Measurements from ENCODE around the gene STAC. TPM values are rescaled to one million over a fixed set of nuclear protein-coding genes. Genes with fewer than 3 reads are reported as not detected.
"Not testable (repeated sequence)": the region's sequence is repeated elsewhere in the genome, so short reads cannot be mapped to it uniquely, and the experiment has no call there.

The STAC gene
- total RNA-seq, 1 donor from 2014 or later, result 12.6 TPM

DNA sequence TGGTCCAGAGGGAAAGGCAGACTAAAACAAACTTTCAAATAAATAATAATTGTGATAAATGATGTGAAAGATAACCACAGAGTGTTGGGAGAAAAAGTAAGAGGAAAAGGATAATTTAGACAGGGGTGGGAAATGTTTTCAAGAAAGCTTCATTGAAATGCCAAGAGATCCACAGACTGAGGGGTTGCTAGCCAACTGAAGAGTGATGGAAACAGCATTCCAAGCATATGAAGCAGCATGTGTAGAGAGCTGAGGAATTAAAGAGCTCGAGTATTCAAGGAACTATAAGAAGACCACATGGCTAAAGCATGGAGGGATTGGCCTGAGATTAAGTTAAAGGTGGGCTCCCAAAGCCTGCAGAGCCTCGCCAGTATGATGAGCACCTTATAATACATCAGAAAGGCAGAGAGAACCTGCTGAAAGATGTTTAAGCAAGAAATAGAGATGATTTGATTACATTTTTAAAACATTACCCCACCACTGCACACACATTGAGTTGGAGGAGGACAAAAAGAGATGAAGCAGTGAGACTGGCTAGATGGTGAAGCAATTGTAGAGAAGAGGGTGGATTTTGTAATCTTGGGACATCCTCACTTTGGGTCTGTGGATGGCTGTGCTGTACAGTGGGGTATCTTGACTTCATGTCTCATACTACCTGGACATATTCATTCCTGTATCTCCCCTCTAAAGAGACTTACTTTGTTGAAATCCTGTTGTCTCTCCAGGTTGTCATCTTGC is 100.8 kb downstream of the STAC start:
- peak; percentile 11 for DNase-seq

DNA sequence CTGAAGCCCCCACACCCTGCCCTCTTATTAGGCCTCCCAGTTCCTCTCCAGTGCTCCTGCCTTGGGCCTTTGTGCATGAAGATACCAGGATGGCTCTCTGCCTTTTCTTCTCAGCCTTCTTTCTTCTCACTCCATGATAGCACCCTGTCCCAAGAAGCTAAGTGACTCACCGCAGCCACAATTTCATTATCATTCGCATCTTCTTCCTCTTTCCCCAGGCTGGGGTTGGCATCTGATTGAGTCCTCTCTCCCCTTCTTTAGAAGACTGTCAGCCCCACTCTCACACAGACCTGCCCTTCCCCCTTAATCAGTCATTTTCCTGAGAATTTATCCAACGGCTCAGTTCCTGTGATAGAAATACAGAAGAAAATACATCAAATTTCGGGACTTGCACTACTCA is 102.0 kb downstream of the STAC start:
- DNase-seq, result no peak

DNA sequence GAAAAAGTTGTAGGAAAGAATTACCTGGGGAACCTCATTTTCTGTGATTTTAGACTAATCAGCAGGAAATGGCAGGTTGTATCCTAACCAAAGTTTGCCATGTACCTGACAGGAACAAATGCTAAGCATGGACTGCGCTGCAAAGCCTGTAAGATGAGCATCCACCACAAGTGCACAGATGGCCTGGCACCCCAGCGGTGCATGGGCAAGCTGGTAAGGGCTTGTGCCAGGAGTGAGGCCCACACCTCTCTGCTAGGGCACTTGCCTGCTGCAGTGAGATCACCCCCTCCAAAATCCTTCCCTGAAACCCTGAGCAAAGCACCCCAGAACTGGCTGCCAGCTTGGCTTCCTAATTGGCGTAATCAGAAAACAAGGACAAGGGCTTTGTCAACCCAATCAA is 102.6 kb downstream of the STAC start:
- DNase-seq, result no peak

DNA sequence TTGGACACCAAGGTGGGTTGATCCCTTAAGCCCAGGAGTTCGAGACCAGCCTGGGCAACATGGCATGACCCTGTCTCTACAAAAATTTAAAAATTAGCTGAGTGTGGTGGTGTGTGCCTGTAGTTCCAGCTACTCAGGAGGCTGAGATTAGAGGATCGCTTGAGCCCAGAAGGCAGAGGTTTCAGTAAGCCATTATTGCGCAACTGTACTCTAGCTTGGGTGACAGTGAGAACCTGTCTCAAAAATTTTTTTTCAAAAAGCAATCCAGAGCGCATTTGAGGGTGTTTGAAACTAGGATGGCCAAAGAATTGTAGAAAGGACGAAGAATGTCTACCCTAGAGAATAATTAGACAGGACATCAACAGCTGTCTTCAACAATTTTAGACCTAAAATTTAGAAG is 103.4 kb downstream of the STAC start:
- no peak for DNase-seq

DNA sequence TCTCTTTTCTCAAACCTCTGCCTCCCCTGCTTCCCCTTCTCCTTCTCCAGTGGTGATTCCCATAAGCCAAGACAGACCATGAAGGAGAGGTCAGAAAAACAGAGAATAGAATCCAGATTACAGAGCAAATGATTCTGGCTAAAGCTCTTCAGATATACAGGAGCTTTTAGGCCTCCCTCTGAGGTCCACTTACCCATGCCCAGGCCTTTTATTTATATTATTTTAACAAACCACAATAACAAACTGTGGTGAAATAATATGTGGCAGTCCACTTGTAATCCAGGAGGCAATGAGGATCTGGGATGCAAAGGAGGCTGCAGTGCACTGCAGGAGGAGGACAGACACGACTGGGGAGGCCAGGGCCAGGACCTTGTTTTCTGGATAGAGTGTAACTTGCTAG is 104.1 kb downstream of the STAC start:
- no peak for DNase-seq

DNA sequence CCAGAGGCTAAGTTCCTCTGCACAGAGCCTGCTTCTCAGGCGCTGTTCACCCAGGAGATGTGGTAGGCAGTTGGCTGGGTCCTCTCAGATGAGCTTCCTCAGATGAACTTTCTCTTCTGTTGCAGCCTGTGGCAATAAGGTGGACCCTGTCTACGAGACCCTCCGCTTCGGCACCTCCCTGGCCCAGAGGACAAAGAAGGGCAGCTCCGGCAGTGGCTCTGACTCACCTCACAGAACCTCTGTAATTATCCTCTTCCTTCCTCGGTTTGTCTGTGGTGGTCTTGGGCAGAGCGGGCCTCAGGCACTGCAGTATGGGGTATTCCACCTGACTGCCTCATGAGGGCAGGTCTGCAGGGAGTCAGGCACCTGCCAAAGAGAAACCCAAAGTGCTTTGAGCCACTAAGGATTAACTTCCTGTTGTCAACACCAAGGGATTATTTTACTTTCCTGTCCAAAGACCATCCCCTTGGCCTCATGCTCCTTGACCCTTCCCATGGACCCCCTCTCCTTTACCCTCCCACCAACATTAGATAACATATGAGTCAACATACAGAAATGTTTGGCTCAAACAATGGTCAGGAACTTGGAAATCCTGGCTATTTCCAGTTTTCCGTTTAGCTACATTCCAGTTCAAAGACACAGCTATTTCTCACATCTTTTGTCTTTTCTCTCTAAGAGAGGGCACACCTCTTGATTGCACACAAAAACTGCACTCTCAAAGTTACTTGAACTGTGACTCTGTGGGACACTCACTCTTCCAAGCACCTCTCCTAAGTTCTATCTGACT is 105.9 kb downstream of the STAC start:
- DNase-seq, result no peak

DNA sequence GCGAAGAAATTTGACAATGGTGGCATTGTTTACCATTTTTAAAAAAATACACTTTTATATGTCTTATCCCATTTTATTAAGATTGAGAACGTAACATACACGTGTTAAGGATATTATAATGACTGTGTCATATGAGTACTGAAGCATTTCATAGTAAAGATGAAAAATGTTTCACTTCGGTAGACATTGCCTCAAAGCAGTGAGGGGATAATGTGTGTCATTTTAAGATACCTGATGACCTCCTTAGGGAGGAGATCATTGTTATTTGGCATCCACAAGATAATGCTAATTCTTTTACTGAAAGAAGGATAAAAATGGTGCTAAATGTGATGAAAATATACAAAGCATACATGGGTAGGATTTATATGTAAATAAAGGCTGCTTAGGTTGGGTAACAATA is 107.3 kb downstream of the STAC start:
- DNase-seq, result no peak

DNA sequence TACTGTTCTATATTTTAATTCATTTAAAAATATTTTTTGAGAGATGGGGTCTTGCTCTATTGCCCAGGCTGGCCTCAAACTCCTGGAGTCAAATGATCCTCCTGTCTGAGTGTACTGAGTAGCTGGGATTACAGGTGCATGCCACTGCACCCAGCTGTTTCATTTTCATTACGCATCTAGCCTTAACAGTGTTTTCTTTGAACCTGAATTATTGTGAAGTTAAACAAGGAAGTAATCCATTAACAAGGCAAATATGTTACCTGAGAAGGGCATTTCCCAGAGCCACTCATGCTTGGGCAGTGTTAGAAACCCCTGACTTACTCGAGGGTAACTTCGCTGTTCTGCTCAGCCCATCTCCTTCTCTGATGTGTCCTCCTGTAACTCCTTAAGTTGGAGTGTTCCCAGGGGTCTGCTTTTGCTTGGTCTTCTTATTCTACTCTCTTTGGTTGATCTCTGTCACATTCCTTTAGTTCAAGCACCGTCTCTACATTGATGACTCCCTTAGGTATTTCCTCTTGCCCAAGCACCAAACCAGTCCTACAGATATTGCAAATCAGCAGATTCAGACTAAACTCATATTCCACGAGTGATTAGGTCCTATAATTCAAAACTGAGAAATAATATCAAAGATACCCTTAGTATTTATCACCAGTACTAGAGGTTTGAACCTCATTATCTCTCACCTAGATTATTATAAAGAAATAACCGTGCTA is 107.9 kb downstream of the STAC start:
- DNase-seq, result no peak

DNA sequence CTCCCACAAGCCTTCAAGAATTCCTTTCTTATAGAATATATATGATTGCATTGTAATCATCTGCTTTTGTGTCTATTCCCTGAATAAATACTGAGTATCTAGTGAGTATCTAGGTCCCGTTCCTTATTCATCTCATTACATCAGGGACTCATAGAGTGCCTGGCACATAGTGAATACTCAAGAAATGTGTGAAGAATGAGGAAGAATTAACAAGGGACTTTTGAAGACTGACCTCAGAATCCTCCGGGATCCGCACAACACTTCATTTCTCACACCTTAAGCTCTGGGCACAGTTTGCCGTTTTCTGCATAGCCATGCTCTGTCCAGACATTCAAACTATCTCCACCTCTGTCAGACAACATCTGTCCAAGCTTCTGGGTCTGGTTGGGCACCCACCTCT is 108.8 kb downstream of the STAC start:
- no peak for DNase-seq

DNA sequence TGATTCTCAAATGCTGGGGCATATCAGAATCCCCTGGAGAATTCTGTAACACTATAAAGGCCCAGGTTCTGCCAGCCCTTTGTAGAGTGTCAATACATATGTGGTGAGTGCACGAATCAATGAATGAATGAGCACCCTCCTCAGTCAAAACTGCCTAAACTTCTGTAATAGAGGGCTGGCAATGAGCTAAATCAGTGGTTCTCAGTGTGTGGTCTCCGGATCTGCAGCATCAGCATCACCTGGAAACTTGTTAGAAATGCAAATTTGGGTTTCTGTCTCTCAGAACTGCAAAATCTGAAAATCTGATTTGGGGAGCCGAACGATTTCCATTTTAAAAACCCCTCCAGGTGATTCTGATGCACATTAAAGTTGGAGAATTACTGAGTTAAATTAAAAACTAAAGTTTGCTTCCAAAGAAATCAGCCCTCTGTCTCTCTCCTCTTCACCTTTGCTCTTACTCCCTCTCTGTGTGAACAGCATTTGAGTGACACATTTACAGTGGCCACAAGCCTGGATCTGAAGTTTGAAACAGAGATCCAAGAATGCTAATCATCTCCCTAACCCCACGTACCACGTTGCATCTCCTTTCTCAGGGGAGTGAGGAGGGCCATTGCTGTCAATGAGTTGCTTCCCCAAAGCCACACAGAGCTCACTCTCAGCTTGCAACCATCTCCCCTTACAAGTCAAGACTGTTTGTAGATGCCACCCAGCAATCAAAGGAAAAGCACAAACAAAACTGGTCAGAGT is 109.5 kb downstream of the STAC start:
- DNase-seq, result no peak

DNA sequence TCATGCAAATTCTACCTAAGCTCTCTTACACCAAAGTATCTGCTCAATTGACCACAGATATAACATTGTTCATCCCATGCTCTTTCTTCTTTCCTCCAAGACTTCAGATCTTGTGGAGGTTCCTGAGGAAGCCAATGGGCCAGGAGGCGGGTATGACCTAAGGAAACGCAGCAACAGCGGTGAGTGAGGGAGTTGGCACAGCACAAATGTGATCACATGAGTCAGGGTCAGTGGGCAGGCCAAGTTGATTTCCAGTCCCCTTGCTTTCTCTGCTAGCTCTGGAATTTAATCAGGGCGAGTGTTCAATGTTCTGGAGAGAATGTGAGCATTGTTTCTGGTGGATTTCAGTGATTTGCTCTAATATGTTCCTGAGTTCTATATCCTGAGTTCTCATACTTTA is 112.7 kb downstream of the STAC start:
- no peak for DNase-seq

DNA sequence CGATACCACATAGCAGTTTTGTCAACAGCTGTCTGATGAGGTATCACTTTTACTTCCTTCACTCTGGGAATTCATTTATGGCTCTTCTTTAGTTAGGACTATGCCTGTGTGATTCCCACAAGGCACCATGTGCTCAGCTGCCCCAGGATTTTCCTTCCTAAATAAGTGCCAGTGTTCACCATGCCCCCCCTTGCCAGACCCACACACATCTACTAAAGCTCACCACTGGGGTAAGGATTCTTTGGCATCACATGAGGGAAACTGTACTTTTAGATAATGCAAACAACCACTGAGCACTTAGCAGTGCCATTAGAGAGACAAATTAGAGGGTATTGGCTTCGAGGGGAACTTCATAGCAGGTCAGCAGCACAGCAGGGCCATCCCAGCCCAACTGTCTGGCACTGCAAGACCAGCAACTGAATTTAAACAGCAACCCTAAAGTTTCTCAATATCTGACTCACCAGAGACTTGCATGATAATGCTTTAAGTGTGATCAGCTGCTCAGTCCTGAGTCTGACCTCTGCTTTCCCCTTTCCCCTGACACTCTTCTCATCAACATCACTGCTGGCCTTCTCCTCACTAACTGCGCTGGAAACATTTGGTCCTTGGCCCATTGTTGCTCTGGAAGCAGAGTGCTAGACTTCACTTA is 114.3 kb downstream of the STAC start:
- peak; percentile 17 for DNase-seq

DNA sequence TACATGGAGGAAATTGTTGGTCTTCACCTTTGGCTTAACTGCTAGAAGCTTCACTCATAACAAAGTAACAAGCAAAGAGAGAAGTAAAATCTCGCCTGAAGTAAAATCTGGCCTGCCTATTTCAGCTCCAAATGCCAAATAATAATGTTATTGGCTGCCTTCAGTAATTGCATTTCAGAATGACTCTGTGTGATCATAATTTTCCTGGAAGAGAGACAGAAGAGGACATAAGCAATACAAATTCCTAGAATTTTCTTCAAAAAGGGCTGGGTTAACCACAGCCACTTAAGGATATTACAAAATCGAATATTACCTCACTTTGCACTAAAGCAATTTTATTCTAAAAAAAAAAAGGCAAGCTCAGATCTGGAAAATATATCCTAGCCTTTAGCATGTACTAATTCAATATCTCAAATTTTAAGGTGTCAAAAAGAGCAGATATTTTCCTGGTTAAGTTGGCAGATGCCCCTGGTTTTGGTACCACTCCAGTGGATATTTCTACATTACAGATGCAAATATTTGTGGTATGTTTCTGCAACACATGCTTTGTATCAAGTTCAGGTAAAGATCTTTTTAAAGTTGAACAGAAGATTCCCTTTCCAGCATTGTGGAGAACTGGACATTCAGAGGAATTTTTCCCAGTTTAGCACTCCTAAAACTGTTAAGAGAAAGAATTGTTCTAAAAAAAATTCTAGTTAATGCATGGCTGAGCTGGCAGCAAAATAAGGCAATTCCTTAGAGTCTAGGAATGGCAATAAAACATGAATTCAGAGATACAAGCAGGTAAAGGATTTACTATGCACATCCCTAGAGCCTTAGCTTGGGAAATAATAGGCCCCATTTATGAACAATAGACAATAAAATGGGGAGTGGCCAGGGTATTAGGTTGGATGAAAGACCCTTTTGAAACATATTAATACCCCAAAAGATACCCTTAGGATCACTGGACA is 116.7 kb downstream of the STAC start:
- DNase-seq, result peak; percentile 84

DNA sequence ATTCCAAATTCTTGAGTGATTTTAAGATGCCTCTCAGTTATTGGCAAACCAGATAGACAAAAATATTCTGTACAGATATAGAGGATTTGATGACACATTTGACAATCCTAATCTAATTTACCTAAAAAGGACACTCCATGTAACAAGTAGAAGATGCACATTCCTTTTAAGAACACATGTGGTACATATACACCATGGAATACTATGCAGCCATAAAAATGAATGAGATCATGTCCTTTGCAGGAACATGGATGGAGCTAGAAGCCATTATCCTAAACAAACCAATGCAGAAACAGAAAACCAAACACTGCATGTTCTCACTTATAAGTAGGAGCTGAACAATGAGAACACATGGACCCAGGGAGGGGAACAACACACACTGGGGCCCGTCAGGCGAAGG is 119.7 kb downstream of the STAC start:
- not testable (repeated sequence) for DNase-seq

DNA sequence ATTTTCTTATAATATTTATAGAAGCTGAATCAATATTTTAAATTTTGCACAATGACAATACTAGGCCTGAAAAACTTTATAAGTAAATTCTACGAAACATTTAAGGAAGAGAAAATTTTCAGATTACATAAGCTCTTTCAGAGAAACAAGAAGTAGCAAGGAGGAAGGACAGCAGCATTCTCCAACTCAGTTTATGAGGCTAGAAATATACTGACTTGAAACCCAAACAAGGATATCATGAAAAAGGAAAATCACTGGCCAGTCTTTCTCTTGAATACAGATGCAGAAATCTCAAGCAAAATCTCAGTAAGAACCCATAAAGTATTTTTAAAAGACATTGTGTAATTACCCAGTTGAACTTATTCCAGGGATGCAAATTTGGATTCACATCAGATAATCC is 121.3 kb downstream of the STAC start:
- DNase-seq, result no peak

DNA sequence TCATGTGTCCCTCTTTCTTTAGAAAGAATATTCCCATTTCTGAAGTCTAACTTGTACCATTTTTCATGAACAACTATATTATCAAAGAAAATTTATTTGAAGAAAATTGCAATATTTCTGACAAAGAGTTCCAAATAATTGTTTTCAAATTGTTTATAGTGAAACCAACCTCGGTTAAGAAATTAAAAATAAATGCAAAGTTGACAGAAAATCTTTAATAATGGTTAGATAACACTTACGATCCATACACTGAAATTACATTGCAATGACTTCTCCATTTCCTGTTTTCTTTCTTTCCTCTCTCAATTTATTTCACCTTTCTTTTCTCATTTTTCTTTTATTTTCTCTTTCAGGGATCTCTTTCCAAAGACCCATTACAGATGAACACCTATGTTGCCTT is 125.1 kb downstream of the STAC start:
- DNase-seq, result no peak

DNA sequence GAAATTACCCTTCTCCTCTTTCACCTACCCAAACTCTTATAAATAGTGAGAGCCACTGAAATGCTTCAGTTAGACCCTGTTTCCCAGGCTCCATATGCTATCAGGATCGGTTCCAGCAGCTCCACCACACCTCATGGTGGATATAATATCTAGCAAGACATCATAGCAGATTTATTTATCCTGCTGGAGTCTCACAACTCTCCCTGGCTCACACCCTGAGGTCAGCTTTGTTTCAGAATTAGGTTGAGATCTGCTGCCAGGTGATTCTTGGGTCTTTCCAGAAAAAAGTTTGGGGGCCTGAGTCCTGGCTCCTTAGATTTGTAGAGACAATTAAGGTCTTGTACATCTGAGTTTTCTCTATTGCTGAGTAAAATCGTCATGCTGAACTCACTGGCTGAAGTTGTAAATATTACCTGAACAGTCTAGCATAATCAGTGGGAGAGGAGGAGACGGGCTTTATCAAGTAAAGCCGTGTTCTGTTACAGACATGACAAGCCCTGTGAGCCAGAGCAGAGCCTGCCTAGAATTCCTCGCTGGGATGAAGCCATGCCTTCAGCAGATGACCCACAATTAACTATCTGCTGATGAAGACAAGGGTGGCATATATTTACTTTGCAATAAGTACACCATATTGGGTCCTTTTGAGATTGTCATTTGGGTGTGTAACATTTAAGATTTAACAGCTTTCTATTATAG is 131.6 kb downstream of the STAC start:
- no peak for DNase-seq

DNA sequence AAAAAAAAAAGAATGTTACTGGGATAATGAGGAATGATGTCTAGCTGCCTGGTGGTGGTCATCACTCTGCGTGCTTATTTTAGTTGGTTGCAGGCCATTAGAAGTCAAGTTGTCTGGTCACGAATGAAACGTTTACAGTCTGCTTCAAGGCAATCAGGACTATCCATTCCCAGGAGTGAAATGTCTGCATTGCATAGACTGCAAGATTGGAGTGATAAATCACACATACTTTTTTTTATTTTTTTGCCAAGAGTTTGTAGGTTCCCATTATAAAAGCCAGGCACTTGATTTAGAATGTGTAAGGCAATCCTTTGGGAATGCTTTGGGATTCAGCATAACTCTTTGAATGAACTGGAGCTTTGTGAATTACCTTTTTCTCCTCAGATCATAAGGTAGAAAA is 132.3 kb downstream of the STAC start:
- DNase-seq, result no peak

DNA sequence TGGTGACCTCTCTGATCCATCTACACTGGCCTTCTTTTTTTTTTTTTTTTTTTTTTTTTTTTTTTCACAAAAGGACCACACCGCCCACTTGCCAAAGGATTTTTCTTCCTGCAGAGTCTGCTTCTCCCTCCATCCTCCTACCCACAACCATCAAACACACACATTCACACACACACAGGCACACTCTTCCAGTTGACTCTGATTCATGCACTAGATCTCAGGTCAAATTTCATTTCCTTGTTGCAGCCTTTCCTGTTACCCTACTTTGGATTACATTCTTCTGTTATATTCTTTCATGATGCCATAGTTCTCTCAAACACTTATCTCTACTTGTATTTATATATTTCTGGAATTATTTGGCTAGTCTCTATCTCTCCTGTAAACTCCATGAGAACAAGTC is 133.9 kb downstream of the STAC start:
- no peak for DNase-seq

DNA sequence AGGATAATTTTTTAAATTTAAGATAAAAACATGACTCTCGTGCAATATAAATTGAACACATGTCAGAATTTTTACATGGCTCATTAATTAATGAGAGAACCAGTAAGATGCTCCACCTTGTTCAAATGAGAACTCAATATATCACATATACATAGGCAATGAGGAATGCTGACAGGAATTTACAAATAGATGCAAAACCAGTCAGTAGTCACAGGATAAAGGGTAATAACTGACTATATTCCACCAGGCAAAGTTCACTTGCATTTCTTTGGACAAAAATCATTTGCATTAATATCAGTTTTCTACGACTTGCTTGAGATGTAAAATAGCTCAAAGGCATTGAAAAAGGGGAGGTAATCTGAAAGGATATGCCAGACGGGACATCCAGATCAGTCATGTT is 139.4 kb downstream of the STAC start:
- no peak for DNase-seq
